ENCODE measurements around the gene PPP1R9A.

The PPP1R9A gene

GRCh38 chr7:94972296-94972695 is 64.9 kb downstream of the PPP1R9A start:
- no peak for DNase-seq (ENCODE audit: low spot score)
- WGBS, 2 donors (ENCODE audit: extremely low coverage in 2 of 2, insufficient read length in 2 of 2, insufficient replicate concordance in 1 of 2), result no CpG with 5 or more reads among the region's 2 CpGs
- H3K79me1 ChIP-seq (ENCODE audit: low read depth, low read length), result peaks cover 2% of the 10 kb centered on the region
- H2BK120ac ChIP-seq (ENCODE audit: low read depth, low read length), result no peak overlapping the region
- H3K18ac ChIP-seq (ENCODE audit: low read length), result no peak overlapping the region
- no peak overlapping the region for H2AK5ac ChIP-seq (ENCODE audit: low read depth, low read length)
- no peak overlapping the region for H3K23ac ChIP-seq (ENCODE audit: low read depth, low read length, poor library complexity)
- H2BK15ac ChIP-seq (ENCODE audit: low read length), result no peak overlapping the region
- H3K14ac ChIP-seq (ENCODE audit: low read length), result no peak overlapping the region
- H3K4me2 ChIP-seq (ENCODE audit: insufficient read depth, low read length, poor library complexity, severe bottlenecking), result no peak overlapping the region
- no peak overlapping the region for H3K27ac ChIP-seq (replicated peaks; ENCODE audit: low read length)
- H4K91ac ChIP-seq (ENCODE audit: low read depth, low read length, poor library complexity), result no peak overlapping the region
- H3K4me3 ChIP-seq (ENCODE audit: low read length in 2 of 2), result no peak overlapping the region
- H3K9ac ChIP-seq (ENCODE audit: low read depth, low read length, poor library complexity), result no peak overlapping the region
- no peak overlapping the region for H4K8ac ChIP-seq (ENCODE audit: low read depth, low read length)
- peaks cover 6 to 13% of the 10 kb centered on the region in 2 donors for H3K4me1 ChIP-seq (ENCODE audit: control insufficient read depth in 2 of 2, insufficient read depth in 1 of 2, low read depth in 1 of 2, low read length in 2 of 2)
- H2AFZ ChIP-seq (ENCODE audit: low read length), result no peak overlapping the region
- H2BK5ac ChIP-seq (ENCODE audit: low read length), result no peak overlapping the region
- H3K4ac ChIP-seq (ENCODE audit: low read length), result no peak overlapping the region
- no peaks in the 10 kb centered on the region for H3K9me3 ChIP-seq (replicated peaks in 1 of 2; ENCODE audit: control insufficient read depth in 2 of 2, insufficient read depth in 1 of 2, low read depth in 1 of 2, low read length in 2 of 2)
- H2BK12ac ChIP-seq (ENCODE audit: low read length), result no peak overlapping the region
- H3K27me3 ChIP-seq (ENCODE audit: control insufficient read depth in 3 of 3, insufficient read depth in 3 of 3, low read depth in 1 of 3, low read length in 3 of 3), result no peaks in the 10 kb centered on the region
- no peaks in the 10 kb centered on the region for H3K36me3 ChIP-seq (replicated peaks in 1 of 2; ENCODE audit: control insufficient read depth in 2 of 2, insufficient read depth in 2 of 2, low read length in 2 of 2)

DNA sequence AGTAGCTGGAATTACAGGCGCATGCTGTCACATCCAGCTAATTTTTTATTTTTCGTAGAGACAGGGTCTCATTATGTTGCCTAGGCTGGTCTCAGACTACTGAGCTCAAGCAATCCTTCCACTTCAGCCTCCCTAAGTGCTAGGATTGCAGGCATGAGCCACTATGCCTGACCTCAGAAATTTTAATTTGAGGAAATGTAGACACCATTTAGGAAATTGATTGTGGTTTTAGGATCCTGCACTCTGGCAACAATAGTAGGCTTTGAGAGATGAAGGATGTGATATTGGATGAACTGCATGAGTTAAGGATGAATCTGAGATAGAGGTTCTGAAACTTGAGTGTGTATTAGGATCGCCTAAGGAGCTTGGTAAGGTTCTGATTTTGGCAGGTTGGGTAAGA is 66.5 kb downstream of the PPP1R9A start:
- H3K27me3 ChIP-seq (ENCODE audit: control insufficient read depth in 3 of 3, insufficient read depth in 3 of 3, low read depth in 1 of 3, low read length in 3 of 3), result no peaks in the 10 kb centered on the region
- no peak overlapping the region for H2AK5ac ChIP-seq (ENCODE audit: low read depth, low read length)
- H3K18ac ChIP-seq (ENCODE audit: low read length), result no peak overlapping the region
- WGBS, 2 donors (ENCODE audit: extremely low coverage in 2 of 2, insufficient read length in 2 of 2, insufficient replicate concordance in 1 of 2), result no CpG with 5 or more reads among the region's 3 CpGs
- no peak overlapping the region for H2BK5ac ChIP-seq (ENCODE audit: low read length)
- H3K23ac ChIP-seq (ENCODE audit: low read depth, low read length, poor library complexity), result no peak overlapping the region
- H3K4me2 ChIP-seq (ENCODE audit: insufficient read depth, low read length, poor library complexity, severe bottlenecking), result no peak overlapping the region
- H3K9ac ChIP-seq (ENCODE audit: low read depth, low read length, poor library complexity), result no peak overlapping the region
- H4K91ac ChIP-seq (ENCODE audit: low read depth, low read length, poor library complexity), result no peak overlapping the region
- no peak overlapping the region for H3K27ac ChIP-seq (replicated peaks; ENCODE audit: low read length)
- H3K4me1 ChIP-seq (ENCODE audit: control insufficient read depth in 2 of 2, insufficient read depth in 1 of 2, low read depth in 1 of 2, low read length in 2 of 2), result peaks cover 6 to 13% of the 10 kb centered on the region in 2 donors
- no peak overlapping the region for H2BK12ac ChIP-seq (ENCODE audit: low read length)
- peaks cover 2% of the 10 kb centered on the region for H3K79me1 ChIP-seq (ENCODE audit: low read depth, low read length)
- H3K4ac ChIP-seq (ENCODE audit: low read length), result no peak overlapping the region
- no peak overlapping the region for H2BK120ac ChIP-seq (ENCODE audit: low read depth, low read length)
- H3K36me3 ChIP-seq (replicated peaks in 1 of 2; ENCODE audit: control insufficient read depth in 2 of 2, insufficient read depth in 2 of 2, low read length in 2 of 2), result no peaks in the 10 kb centered on the region
- no peak overlapping the region for H4K8ac ChIP-seq (ENCODE audit: low read depth, low read length)
- H2AFZ ChIP-seq (ENCODE audit: low read length), result no peak overlapping the region
- H3K4me3 ChIP-seq (ENCODE audit: low read length in 2 of 2), result no peak overlapping the region
- H3K14ac ChIP-seq (ENCODE audit: low read length), result no peak overlapping the region
- H3K9me3 ChIP-seq (replicated peaks in 1 of 2; ENCODE audit: control insufficient read depth in 2 of 2, insufficient read depth in 1 of 2, low read depth in 1 of 2, low read length in 2 of 2), result no peaks in the 10 kb centered on the region
- H2BK15ac ChIP-seq (ENCODE audit: low read length), result no peak overlapping the region
- no peak for DNase-seq (ENCODE audit: low spot score)

DNA sequence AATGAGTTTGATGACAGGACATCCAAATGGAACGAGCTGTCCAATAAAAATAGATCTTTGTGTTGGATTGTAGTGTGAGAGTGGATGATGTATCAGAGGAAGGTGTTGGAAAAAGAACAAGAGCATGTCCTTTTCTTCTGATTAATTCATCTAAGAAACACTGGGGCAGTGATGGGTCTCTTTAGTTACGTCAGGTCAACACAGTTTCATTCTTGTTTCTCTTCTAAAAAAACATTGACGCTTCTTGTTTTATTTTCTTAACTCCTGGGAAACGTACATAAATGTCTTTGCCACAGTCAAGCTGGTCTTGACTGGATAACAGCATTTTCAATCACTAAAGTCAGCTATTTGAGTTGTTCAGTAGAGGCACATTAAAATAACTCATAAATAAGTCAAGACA is 67.0 kb downstream of the PPP1R9A start:
- H2BK5ac ChIP-seq (ENCODE audit: low read length), result no peak overlapping the region

DNA sequence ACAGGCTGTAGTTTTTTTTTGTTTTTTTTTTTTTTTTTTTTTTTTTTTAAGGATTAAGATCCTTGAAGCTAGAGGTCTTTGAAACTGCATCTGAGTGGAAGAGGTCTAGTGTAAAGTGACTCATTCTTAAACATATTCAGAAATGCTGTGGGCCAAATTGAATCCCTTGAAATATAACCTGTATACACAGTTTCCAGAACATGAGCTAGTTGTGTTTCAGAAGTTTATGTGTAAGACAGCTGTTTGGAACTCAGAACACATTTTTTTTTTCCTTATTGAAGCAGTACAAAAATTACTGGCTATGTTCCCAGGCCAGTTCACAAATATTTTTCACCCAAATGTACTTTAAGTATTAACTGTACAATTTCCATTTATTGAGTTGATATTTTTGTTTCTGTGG is 67.9 kb downstream of the PPP1R9A start:
- Histone ChIP-seq H4K91ac (ENCODE audit: low read depth, low read length, poor library complexity) (no peak overlapping the region), H2BK12ac (ENCODE audit: low read length) (no peak overlapping the region), H3K14ac (ENCODE audit: low read length) (no peak overlapping the region), H3K23ac (ENCODE audit: low read depth, low read length, poor library complexity) (no peak overlapping the region), H2BK120ac (ENCODE audit: low read depth, low read length) (no peak overlapping the region), H3K79me1 (ENCODE audit: low read depth, low read length) (peaks cover under 1% of the 10 kb centered on the region), H3K36me3 (replicated peaks in 1 of 2; ENCODE audit: control insufficient read depth in 2 of 2, insufficient read depth in 2 of 2, low read length in 2 of 2) (no peaks in the 10 kb centered on the region), H3K9me3 (replicated peaks in 1 of 2; ENCODE audit: control insufficient read depth in 2 of 2, insufficient read depth in 1 of 2, low read depth in 1 of 2, low read length in 2 of 2) (no peaks in the 10 kb centered on the region), H3K4me1 (ENCODE audit: control insufficient read depth in 2 of 2, insufficient read depth in 1 of 2, low read depth in 1 of 2, low read length in 2 of 2) (peaks cover 2 to 6% of the 10 kb centered on the region in 2 donors), H2BK15ac (ENCODE audit: low read length) (no peak overlapping the region), H3K9ac (ENCODE audit: low read depth, low read length, poor library complexity) (no peak overlapping the region), H3K27ac (replicated peaks; ENCODE audit: low read length) (no peak overlapping the region), H3K4me2 (ENCODE audit: insufficient read depth, low read length, poor library complexity, severe bottlenecking) (no peak overlapping the region), H3K27me3 (ENCODE audit: control insufficient read depth in 3 of 3, insufficient read depth in 3 of 3, low read depth in 1 of 3, low read length in 3 of 3) (no peaks in the 10 kb centered on the region), H3K18ac (ENCODE audit: low read length) (no peak overlapping the region), H2AK5ac (ENCODE audit: low read depth, low read length) (no peak overlapping the region), H2AFZ (ENCODE audit: low read length) (no peak overlapping the region), H3K4me3 (ENCODE audit: low read length in 2 of 2) (no peak overlapping the region), H2BK5ac (ENCODE audit: low read length) (no peak overlapping the region), H4K8ac (ENCODE audit: low read depth, low read length) (no peak overlapping the region), H3K4ac (ENCODE audit: low read length) (no peak overlapping the region)
- no peak for DNase-seq (ENCODE audit: low spot score)

More for the DNA sequence above, 67.0 kb downstream of the PPP1R9A start:
- Histone ChIP-seq H3K27me3 (ENCODE audit: control insufficient read depth in 3 of 3, insufficient read depth in 3 of 3, low read depth in 1 of 3, low read length in 3 of 3) (no peaks in the 10 kb centered on the region), H3K27ac (replicated peaks; ENCODE audit: low read length) (no peak overlapping the region), H2BK120ac (ENCODE audit: low read depth, low read length) (no peak overlapping the region), H3K18ac (ENCODE audit: low read length) (no peak overlapping the region), H3K14ac (ENCODE audit: low read length) (no peak overlapping the region), H3K36me3 (replicated peaks in 1 of 2; ENCODE audit: control insufficient read depth in 2 of 2, insufficient read depth in 2 of 2, low read length in 2 of 2) (no peaks in the 10 kb centered on the region), H4K91ac (ENCODE audit: low read depth, low read length, poor library complexity) (no peak overlapping the region), H2BK12ac (ENCODE audit: low read length) (no peak overlapping the region), H4K8ac (ENCODE audit: low read depth, low read length) (no peak overlapping the region), H3K79me1 (ENCODE audit: low read depth, low read length) (peaks cover 2% of the 10 kb centered on the region), H3K4ac (ENCODE audit: low read length) (no peak overlapping the region), H3K4me3 (ENCODE audit: low read length in 2 of 2) (no peak overlapping the region), H3K4me1 (ENCODE audit: control insufficient read depth in 2 of 2, insufficient read depth in 1 of 2, low read depth in 1 of 2, low read length in 2 of 2) (peaks cover 6 to 11% of the 10 kb centered on the region in 2 donors), H3K9ac (ENCODE audit: low read depth, low read length, poor library complexity) (no peak overlapping the region), H3K9me3 (replicated peaks in 1 of 2; ENCODE audit: control insufficient read depth in 2 of 2, insufficient read depth in 1 of 2, low read depth in 1 of 2, low read length in 2 of 2) (no peaks in the 10 kb centered on the region), H2AK5ac (ENCODE audit: low read depth, low read length) (no peak overlapping the region), H3K23ac (ENCODE audit: low read depth, low read length, poor library complexity) (no peak overlapping the region), H2AFZ (ENCODE audit: low read length) (no peak overlapping the region), H3K4me2 (ENCODE audit: insufficient read depth, low read length, poor library complexity, severe bottlenecking) (no peak overlapping the region), H2BK15ac (ENCODE audit: low read length) (no peak overlapping the region)
- no CpG with 5 or more reads among the region's 4 CpGs for WGBS, 2 donors (ENCODE audit: extremely low coverage in 2 of 2, insufficient read length in 2 of 2, insufficient replicate concordance in 1 of 2)
- DNase-seq (ENCODE audit: low spot score), result no peak
